RWPE2 (cell line): Measurements from ENCODE around the gene TMPRSS6.

ENCODE experiments used
- ATAC-seq: fragments of 200-7000 bp; cut with Tn5 transposase; 3 replicates; pipeline ENCODE4 v1.9.1; 2021; ENCODE audit warnings: low read depth
- DNase-seq: peaks from one replicate; pipeline ENCODE4 v3.0.0-alpha.2; 2020; ENCODE audit warnings: low spot score
- H3K27ac ChIP-seq: fragments of 450-650 bp; 2 replicates; pipeline ENCODE4 v1.5.1; 2017; ENCODE audit warnings: mild to moderate bottlenecking; ENCODE audit not compliant: poor library complexity, severe bottlenecking
- H3K27me3 ChIP-seq: fragments of 250-450 bp; sonication (Bioruptor Pico); 2 replicates; pipeline ENCODE4 v1.5.1; 2021; ENCODE audit warnings: mild to moderate bottlenecking, moderate library complexity; ENCODE audit not compliant: insufficient read depth, poor library complexity, severe bottlenecking
- H3K36me3 ChIP-seq: fragments of 250-450 bp; sonication (Bioruptor Pico); 2 replicates; pipeline ENCODE4 v1.5.1; 2020; ENCODE audit warnings: low read depth, mild to moderate bottlenecking, moderate library complexity
- H3K4me1 ChIP-seq: fragments of 250-450 bp; sonication (Bioruptor Pico); 2 replicates; pipeline ENCODE4 v1.5.1; 2021; ENCODE audit warnings: mild to moderate bottlenecking, moderate library complexity; ENCODE audit not compliant: insufficient read depth, poor library complexity, severe bottlenecking
- H3K4me3 ChIP-seq: fragments of 250-450 bp; sonication (Bioruptor Pico); 2 replicates; pipeline ENCODE4 v1.5.1; 2021; ENCODE audit warnings: mild to moderate bottlenecking, moderate library complexity; ENCODE audit not compliant: severe bottlenecking
- H3K9me3 ChIP-seq: fragments of 250-450 bp; sonication (Bioruptor Pico); 2 replicates; pipeline ENCODE4 v1.5.1; 2021; ENCODE audit warnings: mild to moderate bottlenecking, moderate library complexity; ENCODE audit not compliant: severe bottlenecking
- CTCF ChIP-seq: fragments of 450-650 bp; IDR thresholded peaks from one replicate; pipeline ENCODE4 v1.5.1; 2017; ENCODE audit warnings: mild to moderate bottlenecking, moderate library complexity; ENCODE audit not compliant: poor library complexity, severe bottlenecking

The TMPRSS6 gene

GRCh38 chr22:37122598-37123180, 13.2 kb upstream of the TMPRSS6 start:
- Histone ChIP-seq H3K9me3 (no peaks in the 10 kb centered on the region), H3K27ac (no peak overlapping the region), H3K4me3 (no peak overlapping the region), H3K27me3 (no peaks in the 10 kb centered on the region), H3K36me3 (no peaks in the 10 kb centered on the region), H3K4me1 (peaks cover 5% of the 10 kb centered on the region)
- TF ChIP-seq CTCF = no peak
- no peak for ATAC-seq
- DNase-seq = no peak

GRCh38 chr22:37121887-37122591, 12.5 kb upstream of the TMPRSS6 start:
- Histone ChIP-seq H3K4me1 (peaks cover 5% of the 10 kb centered on the region), H3K4me3 (no peak overlapping the region), H3K9me3 (no peaks in the 10 kb centered on the region), H3K36me3 (no peaks in the 10 kb centered on the region), H3K27me3 (no peaks in the 10 kb centered on the region), H3K27ac (no peak overlapping the region)
- no peak for TF ChIP-seq CTCF
- DNase-seq (no peak), ATAC-seq (peak; percentile 89)

GRCh38 chr22:37120569-37121340, 11.2 kb upstream of the TMPRSS6 start:
- Histone ChIP-seq H3K36me3 (no peaks in the 10 kb centered on the region), H3K4me3 (no peak overlapping the region), H3K27me3 (no peaks in the 10 kb centered on the region), H3K27ac (no peak overlapping the region), H3K9me3 (no peaks in the 10 kb centered on the region), H3K4me1 (peaks cover 5% of the 10 kb centered on the region)
- TF ChIP-seq CTCF = no peak
- ATAC-seq (no peak), DNase-seq (no peak)

GRCh38 chr22:37119872-37120271, 10.4 kb upstream of the TMPRSS6 start:
- Histone ChIP-seq H3K9me3 (no peaks in the 10 kb centered on the region), H3K27ac (no peak overlapping the region), H3K4me3 (no peak overlapping the region), H3K36me3 (no peaks in the 10 kb centered on the region), H3K4me1 (peaks cover 5% of the 10 kb centered on the region), H3K27me3 (no peaks in the 10 kb centered on the region)
- ATAC-seq (no peak), DNase-seq (no peak)
- no peak for TF ChIP-seq CTCF
